Measurements from ENCODE around the gene MLLT3. TPM values are rescaled to one million over a fixed set of nuclear protein-coding genes. Genes with fewer than 3 reads are reported as not detected.
"Not testable (repeated sequence)": the region's sequence is repeated elsewhere in the genome, so short reads cannot be mapped to it uniquely, and the experiment has no call there.

Gene MLLT3
- total RNA-seq, 1 donor from 2014 or later, result 7.7 TPM

GRCh38 chr9:20662156-20662555 is 39.9 kb upstream of the MLLT3 start:
- peaks cover 4% of the 10 kb centered on the region for H3K4me1 Mint-ChIP-seq (ENCODE audit: low read depth)
- no peak overlapping the region for H3K27ac Mint-ChIP-seq (ENCODE audit: unreplicated experiment)
- H3K4me3 Mint-ChIP-seq (ENCODE audit: unreplicated experiment), result no peak overlapping the region
- no peaks in the 10 kb centered on the region for H3K27me3 Mint-ChIP-seq (ENCODE audit: low read depth)
- H3K9me3 Mint-ChIP-seq (ENCODE audit: low read depth), result no peaks in the 10 kb centered on the region
- no peak for TF ChIP-seq CTCF (IDR thresholded peaks at IDR 0.05)
- no peaks in the 10 kb centered on the region for H3K36me3 Mint-ChIP-seq (ENCODE audit: low read depth)
- no peak for DNase-seq (ENCODE audit: low spot score)

- no peak for TF ChIP-seq CTCF (IDR thresholded peaks at IDR 0.05)
Observed at GRCh38 chr9:20659474-20659967, 37.2 kb upstream of the MLLT3 start.

GRCh38 chr9:20658677-20659473 is 36.6 kb upstream of the MLLT3 start:
- Mint-ChIP-seq H3K27ac (ENCODE audit: unreplicated experiment) (peak overlapping the region; percentile 58), H3K4me3 (ENCODE audit: unreplicated experiment) (no peak overlapping the region), H3K36me3 (ENCODE audit: low read depth) (no peaks in the 10 kb centered on the region), H3K9me3 (ENCODE audit: low read depth) (peaks cover 13% of the 10 kb centered on the region), H3K4me1 (ENCODE audit: low read depth) (peaks cover 4% of the 10 kb centered on the region), H3K27me3 (ENCODE audit: low read depth) (no peaks in the 10 kb centered on the region)
- no peak for TF ChIP-seq CTCF (IDR thresholded peaks at IDR 0.05)
- DNase-seq (ENCODE audit: low spot score), result no peak

More at GRCh38 chr9:20659474-20659967, 37.2 kb upstream of the MLLT3 start:
- Mint-ChIP-seq H3K4me1 (ENCODE audit: low read depth) (peaks cover 4% of the 10 kb centered on the region), H3K9me3 (ENCODE audit: low read depth) (peaks cover 8% of the 10 kb centered on the region), H3K4me3 (ENCODE audit: unreplicated experiment) (no peak overlapping the region), H3K27me3 (ENCODE audit: low read depth) (no peaks in the 10 kb centered on the region), H3K36me3 (ENCODE audit: low read depth) (no peaks in the 10 kb centered on the region), H3K27ac (ENCODE audit: unreplicated experiment) (no peak overlapping the region)
- DNase-seq (ENCODE audit: low spot score), result no peak

GRCh38 chr9:20658246-20658667 is 36.0 kb upstream of the MLLT3 start:
- not testable (repeated sequence) for H3K4me1 Mint-ChIP-seq (ENCODE audit: low read depth); DNase-seq (ENCODE audit: low spot score); H3K36me3 Mint-ChIP-seq (ENCODE audit: low read depth); H3K27me3 Mint-ChIP-seq (ENCODE audit: low read depth); H3K4me3 Mint-ChIP-seq (ENCODE audit: unreplicated experiment)
- H3K27ac Mint-ChIP-seq (ENCODE audit: unreplicated experiment), result peak overlapping the region; percentile 58
- peaks cover 13% of the 10 kb centered on the region for H3K9me3 Mint-ChIP-seq (ENCODE audit: low read depth)

- H3K27me3 Mint-ChIP-seq (ENCODE audit: low read depth), result peaks cover 5% of the 10 kb centered on the region
- no peak overlapping the region for H3K27ac Mint-ChIP-seq (ENCODE audit: unreplicated experiment)
- no peaks in the 10 kb centered on the region for H3K36me3 Mint-ChIP-seq (ENCODE audit: low read depth)
- DNase-seq (ENCODE audit: low spot score), result no peak
- TF ChIP-seq CTCF (IDR thresholded peaks at IDR 0.05), result no peak
- peaks cover 13% of the 10 kb centered on the region for H3K9me3 Mint-ChIP-seq (ENCODE audit: low read depth)
- H3K4me3 Mint-ChIP-seq (ENCODE audit: unreplicated experiment), result no peak overlapping the region
- no peaks in the 10 kb centered on the region for H3K4me1 Mint-ChIP-seq (ENCODE audit: low read depth)
Observed at GRCh38 chr9:20651939-20652338, 29.6 kb upstream of the MLLT3 start.
